ENCODE data around the gene ASPA.

The ASPA gene

GRCh38 chr17:3534881-3535252 lies 59.1 kb downstream of the ASPA start:
- DNase-seq (ENCODE audit: low spot score): no peak

GRCh38 chr17:3535253-3535995 lies 59.6 kb downstream of the ASPA start:
- no peak for DNase-seq (ENCODE audit: low spot score)

GRCh38 chr17:3536716-3537115 lies 60.9 kb downstream of the ASPA start:
- DNase-seq (ENCODE audit: low spot score): no peak

GRCh38 chr17:3539881-3540540 lies 64.2 kb downstream of the ASPA start:
- no peak for DNase-seq (ENCODE audit: low spot score)

- DNase-seq (ENCODE audit: low spot score): no peak
These were observed 66.8 kb downstream of the ASPA start for GRCh38 chr17:3542410-3543088.

GRCh38 chr17:3543453-3543852 lies 67.7 kb downstream of the ASPA start:
- DNase-seq (ENCODE audit: low spot score): no peak

GRCh38 chr17:3544365-3544764 lies 68.6 kb downstream of the ASPA start:
- DNase-seq (ENCODE audit: low spot score): no peak

GRCh38 chr17:3545151-3545550 lies 69.4 kb downstream of the ASPA start:
- no peak for DNase-seq (ENCODE audit: low spot score)

GRCh38 chr17:3546521-3546920 lies 70.7 kb downstream of the ASPA start:
- no peak for DNase-seq (ENCODE audit: low spot score)

GRCh38 chr17:3546997-3547396 lies 71.2 kb downstream of the ASPA start:
- DNase-seq (ENCODE audit: low spot score): no peak

- DNase-seq (ENCODE audit: low spot score): no peak
These were observed 71.8 kb downstream of the ASPA start for GRCh38 chr17:3547628-3548027.

- DNase-seq (ENCODE audit: low spot score): no peak
These were observed 73.9 kb downstream of the ASPA start for GRCh38 chr17:3549610-3550162.

- DNase-seq (ENCODE audit: low spot score): no peak
These were observed 75.4 kb downstream of the ASPA start for GRCh38 chr17:3551189-3551588.

GRCh38 chr17:3552916-3553315 lies 77.1 kb downstream of the ASPA start:
- DNase-seq (ENCODE audit: low spot score): no peak
